ENCODE measurements around the gene WARS2.

GRCh38 chr1:119048624-119049404 is 91.6 kb downstream of the WARS2 start:
- TF ChIP-seq EP300 (IDR thresholded peaks at IDR 0.05): no peak
- no peak for TF ChIP-seq CTCF (IDR thresholded peaks at IDR 0.05)
- no peak for TF ChIP-seq POLR2AphosphoS5 (IDR thresholded peaks at IDR 0.05)
- no peak for TF ChIP-seq POLR2A (IDR thresholded peaks at IDR 0.05; ENCODE audit: low read depth)
